GM18909 (cell line): ENCODE results near the gene TMEM161A.

Source experiments
- ATAC-seq: cut with Tn5 transposase; IDR thresholded peaks from one replicate; pipeline ENCODE4 v1.9.1; 2021; ENCODE audit warnings: mild to moderate bottlenecking; ENCODE audit not compliant: unreplicated experiment, poor library complexity

The TMEM161A gene

DNA sequence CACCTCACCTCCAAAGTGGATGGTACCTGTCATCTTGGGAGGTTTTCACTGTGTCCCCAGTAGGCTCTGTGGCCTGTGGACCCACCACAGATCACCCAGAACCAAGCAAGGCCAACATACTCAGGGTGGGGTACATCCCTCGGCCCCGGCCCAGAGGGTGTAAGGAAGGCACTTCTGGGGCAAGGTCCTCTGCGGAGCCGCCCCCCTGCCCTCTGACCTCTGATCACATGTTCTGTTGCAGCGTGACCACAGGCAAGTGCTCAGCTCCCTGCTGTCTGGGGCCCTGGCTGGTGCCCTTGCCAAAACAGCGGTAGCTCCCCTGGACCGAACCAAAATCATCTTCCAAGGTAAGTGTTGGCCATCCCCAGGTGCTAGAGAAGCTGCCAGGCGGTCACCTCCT, 36.7 kb downstream of the TMEM161A start:
- ATAC-seq: no peak

DNA sequence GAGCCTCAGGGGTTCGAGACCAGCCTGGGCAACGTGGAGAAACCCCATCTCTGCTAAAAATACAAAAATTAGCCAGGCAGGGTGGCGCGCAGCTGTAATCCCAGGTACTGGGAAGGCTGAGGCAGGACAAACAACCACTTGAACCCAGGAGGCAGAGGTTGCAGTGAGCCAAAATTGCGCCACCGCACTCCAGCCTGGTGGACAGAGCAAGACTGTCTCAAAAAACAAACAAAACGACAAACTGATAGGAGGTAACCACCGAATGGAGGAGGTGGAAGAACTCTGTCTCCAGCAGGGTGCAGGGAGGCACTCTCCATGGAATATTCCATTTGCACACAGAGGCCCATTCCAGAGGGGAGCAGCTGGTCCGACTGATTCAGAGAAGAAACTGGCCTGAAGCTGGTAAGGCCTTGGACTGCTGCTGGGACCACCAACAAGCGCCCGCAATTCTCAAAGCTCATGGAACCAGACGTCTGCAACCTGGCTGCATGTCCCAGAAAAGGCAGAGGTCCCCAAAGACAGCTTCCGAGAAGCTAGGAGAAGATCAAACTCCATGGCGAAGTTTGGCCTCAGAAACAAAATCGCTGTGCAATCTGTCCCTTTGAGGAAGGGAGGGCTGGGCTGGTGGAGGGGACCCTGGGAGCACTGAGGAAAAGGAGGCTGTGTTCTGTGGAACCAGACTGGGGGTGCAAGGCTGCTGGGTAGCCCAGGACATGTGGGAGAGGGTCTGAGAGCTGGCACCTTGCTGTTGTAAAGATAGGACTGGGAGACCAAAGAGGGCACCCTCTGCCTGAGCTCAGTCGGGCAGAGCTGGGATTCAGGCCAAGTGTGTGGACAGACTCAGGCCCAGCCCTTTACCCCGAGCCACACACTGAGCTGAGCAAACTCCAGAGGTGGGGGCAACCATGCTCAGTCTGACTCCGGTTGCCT, 39.3 kb downstream of the TMEM161A start:
- no peak for ATAC-seq

DNA sequence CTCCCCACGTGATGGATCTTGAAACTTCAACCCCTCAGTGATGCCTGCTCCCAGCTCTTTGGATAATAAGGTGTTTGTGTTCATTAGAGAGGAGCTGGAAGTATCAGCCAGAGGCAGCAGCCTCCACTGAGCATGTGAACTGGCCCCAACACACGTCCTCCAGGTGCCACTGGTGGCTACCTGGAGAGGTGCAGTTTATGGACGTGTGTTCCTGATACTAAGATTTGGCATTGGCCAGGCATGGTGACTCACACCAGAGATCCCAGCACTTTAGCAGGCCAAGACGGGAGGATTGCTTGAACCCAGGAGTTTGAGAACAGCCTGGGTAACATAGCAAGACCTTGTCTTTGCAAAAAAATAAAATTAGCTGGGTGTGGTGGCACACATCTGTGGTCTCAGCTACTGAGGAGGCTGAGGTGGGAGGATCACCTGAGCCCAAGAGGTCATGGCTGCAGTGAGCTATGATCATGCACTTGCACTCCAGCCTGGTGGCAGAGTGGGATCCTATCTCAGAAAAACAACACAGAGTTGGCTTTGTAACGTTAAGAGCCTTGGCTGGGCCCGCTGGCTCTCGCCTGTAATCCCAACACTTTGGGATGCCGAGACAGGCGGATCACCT, 40.1 kb downstream of the TMEM161A start:
- no peak for ATAC-seq

DNA sequence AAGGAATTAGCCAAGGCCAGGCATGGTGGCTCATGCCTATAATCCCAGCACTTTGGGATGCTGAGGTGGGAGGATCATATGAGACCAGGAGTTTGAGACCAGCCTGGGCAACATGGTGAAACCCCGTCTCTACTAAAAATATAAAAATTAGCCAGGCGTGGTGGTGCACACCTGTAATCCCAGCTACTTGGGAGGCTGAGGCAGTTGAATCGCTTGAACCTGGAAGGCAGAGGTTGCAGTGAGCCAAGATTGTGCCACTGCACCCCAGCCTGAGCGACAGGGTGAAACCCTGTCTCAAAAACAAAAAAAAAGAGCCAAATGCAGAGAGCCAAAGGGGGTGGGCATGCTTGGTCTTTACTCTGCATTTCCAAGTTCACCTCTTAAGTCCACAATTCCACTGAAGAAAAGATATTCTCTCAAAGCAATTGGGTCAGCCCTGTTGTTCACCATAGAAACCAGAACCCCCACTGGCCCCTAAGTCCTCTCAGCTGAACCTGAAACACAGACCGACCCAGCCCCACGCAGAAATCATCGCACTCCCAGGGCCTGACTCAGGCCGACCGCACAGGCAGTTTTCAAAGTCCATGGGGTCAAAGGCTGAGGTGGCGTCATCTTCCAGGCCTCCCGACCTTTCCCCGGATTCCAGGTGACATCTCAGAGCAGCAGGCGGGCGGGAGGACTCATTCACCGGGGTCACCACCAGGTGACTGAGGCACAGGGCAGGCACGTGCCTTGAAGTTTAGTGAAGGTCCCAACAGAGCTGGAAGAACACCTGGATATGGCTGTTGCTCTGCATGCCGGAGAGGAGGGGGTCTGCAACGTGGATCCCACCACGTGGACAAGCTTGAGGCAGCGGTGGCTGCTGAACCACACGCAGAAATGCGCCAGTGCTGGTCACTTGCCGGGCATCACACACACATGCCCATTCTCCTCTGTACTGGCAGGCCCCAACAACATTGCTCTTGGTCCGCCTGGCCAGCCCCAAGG, 41.3 kb downstream of the TMEM161A start:
- ATAC-seq: no peak

DNA sequence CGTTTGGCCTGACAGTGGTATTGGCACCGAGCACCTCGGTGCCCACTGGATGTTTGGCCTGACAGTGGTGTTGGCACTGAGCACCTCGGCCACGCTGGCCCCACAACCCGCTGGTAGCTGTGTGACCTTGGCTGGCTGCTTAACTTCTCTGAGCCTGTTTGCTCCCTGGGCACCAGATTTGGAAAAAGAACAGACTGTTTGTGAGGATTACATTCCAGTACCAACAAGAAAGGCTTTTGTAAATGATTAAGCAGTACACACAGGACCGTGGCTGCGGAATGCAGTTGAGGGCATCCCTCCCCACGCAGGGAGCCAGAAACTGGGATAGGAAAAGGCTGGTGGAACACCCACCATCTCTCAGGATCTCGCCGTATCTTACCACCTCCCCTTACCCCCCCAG, 42.6 kb downstream of the TMEM161A start:
- ATAC-seq: no peak

DNA sequence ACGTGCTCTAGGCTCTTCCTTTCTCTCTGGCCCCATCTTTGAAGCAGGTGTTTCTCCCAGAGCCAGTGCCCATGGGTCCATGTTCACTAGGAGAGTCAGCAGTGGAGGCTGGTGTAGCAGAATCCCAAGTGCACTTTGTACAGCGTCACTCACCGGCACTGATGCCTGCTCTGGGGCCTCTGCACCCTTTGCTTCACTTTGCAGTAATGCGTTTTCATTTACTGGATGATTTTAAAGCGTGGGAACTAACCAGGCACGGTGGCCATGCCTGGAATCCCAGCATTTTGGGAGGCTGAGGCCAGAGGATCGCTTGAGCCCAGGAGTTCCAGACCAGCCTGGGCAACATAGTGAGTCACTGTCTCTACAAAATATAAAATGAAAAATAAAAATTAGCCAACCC, 43.8 kb downstream of the TMEM161A start:
- ATAC-seq: no peak

DNA sequence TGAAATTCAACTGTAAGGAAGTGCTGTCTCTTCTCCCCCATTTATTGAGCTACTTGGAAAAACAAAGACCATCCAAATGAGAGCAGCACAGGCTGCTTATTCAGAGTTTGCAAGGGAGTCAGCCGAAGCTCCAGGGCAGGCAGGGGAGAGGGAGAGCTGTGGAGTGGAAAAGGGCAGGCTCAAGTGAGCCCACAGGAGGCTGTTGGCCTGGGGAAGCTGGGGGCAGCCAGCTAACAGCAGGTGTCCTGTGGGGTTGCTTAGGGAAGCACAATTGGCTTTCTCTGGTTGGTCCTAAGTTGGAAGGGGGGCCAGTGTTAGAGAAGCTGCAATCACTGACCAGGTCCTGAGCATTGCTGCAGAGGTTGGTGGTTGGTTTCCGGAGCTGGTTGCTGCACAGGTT, 50.6 kb downstream of the TMEM161A start:
- ATAC-seq: no peak

DNA sequence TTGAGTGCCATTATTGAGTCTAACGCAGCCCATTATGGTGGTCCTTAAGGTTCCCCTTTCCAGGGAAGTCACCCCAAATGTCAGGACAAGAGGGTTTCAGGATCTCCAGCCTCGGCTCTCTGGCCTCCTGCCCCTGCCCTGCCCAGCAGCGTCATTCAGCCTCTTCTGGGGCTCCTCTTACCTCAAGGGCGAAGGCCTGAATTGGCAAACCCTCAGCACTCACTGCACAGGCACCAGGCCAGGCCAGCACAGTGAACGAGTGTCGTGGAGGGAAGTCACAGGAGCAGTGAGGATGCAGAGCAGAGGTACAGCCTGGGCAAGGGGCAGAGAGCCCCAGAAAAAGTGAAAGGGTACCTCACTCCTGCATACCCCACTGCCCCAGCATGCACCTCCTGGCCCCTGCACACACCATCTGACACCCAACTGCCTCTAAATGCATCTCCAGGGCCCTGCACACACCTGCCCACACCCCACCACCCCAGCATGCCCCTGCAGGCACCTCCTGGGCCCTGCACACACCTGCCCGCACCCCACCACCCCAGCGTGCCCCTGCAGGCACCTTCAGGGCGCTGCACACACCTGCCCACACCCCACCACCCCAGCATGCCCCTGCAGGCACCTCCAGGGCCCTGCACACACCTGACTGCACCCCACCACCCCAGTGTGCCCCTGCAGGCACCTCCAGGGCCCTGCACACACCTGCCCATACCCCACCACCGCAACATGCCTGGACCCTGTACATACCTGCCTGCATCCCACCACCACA, 54.7 kb downstream of the TMEM161A start:
- ATAC-seq: no peak

DNA sequence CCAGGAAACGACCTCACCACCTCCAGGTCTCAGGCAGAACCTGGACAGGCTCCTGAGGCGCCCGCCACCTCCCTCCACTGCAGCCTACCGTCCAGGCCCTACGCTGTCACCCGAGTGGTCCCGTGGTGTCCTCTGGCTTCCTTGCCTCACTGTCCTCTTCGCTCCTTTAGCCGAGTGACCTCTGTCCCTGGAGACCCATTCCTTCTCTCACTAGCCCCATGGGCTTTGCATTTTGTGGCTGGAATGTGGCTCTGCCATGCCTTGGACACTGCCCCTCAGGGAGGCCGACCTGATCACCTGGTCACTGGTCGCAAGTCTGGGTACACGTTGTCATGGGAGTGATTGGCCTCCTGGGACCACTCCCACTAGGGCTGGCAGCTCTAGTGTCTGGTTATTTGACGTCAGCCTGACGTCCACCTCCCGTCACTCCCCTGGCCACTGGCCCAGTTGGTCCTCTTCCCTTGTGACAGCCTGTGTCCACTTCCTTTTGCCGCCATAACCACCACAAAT, 56.6 kb downstream of the TMEM161A start:
- ATAC-seq: no peak

DNA sequence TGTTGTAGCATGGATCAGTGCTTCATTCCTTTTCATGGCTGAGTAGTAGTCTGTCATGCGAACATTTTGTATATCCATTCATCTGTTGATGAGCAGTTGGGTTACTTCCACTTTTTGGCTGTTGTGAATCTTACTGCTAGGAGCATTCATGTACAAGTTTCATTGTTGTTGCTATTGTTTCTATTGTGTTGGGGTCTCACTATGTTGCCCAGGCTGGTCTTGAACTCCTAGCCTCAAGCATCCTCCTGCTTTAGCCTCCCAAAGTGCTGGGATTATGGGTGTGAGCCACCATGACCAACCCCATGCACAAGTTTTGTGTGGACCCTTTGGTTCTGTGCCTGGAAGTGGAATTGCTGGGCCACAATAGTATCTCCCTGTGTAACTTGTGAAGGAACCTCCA, 58.7 kb downstream of the TMEM161A start:
- ATAC-seq: no peak

DNA sequence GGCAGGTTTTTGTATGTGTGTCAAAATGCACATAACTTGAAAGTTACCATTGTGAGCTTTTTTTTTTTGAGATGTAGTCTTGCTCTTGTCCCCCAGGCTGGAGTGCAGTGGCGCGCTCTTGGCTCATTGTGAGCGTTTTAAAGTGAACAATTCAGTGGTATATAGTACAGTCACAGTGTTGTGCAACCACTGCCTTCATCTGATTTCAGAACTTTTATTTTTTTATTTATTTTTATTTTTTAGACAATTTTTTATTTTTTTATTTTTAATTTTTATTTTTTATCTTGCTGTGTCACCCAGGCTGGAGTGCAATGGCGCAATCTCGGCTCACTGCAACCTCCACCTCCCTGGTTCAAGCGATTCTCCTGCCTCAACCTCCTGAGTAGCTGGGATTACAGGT, 59.5 kb downstream of the TMEM161A start:
- no peak for ATAC-seq

DNA sequence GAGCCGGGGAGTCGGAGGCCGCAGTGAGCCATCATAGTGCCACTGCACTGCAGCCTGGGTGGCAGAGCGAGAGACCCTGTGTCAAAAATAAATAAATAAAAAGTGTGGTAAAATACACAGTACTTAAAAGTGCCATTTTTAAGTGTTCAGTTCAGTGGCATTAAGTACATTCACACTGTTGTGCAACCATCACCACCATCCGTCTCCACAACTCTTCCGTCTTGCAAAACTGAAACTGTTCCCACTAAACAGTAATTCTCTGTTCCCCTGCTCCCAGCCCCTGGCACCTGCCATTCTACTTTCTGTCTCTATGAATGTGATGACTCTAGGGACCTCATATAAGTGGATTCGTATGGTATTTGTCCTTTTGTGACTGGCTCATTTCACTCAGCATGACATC, 61.2 kb downstream of the TMEM161A start:
- no peak for ATAC-seq

DNA sequence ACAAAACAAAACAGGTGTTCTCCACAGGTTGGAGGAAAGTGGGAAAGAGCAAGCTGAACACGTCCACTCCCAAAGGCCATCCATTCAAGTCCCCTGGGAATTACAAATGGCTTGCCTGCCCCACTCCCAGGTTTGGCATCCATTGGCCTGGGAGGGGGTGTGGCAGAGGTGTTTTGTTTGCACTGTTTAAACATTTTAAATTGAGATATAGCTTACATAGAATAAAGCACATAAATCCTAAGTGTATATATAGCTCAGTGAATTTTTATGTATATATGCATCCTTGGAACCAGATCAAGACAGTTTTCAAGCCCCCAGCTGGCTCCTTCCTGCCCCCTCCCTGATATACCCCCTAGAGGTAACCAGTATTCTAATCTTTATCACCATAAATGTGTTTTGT, 61.8 kb downstream of the TMEM161A start:
- ATAC-seq: no peak

DNA sequence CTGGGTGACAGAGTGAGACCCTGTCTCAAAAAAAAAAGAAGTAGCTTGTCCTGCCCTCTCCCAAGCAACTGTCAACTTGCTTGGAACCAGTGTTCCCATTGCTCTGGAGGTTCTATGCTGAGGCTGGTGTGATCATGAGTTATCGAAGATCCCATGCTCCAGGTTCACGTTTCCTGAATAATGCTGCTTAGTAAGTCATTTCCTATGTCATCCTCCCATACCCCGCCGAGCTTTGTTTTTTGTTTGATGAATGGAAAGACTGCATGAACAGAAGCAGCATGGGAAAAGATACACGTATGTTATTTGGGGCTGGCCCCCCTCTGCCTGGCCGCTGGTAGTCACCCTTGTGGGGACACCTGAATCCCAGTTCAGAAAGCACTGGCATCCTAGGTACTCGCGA, 63.2 kb downstream of the TMEM161A start:
- ATAC-seq: no peak

DNA sequence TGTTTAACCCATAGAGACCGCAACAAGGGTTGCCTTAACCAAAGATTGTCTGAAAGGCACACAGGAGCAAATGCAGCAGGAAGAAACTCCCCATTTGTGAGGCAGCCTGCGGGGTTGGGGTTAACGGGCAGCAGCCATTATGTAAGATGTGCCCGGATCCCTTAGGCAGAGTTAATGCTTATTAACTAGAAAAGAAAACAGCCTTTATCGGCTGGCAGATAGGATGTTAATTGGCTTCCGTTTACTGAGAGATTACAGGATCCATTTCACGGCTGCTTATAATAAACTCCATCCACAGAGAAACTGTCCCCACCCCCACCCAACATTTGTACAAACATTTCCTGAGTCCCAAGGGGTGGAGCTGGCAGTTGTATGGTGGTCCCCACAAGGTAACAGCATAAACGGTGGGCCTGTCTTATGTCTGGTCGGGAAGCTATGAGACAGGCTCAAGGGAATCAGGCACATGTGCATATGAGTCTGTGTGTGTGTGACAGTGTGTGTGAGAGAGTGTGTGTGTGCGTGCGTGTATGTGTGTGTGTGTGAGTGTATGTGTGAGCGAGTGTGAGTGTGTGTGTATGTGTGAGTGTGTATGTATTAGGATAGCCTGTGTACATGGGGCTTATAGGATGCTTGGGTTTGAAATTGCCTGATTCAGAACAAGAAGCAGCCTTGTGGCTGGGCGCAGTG, 63.9 kb downstream of the TMEM161A start:
- no peak for ATAC-seq

DNA sequence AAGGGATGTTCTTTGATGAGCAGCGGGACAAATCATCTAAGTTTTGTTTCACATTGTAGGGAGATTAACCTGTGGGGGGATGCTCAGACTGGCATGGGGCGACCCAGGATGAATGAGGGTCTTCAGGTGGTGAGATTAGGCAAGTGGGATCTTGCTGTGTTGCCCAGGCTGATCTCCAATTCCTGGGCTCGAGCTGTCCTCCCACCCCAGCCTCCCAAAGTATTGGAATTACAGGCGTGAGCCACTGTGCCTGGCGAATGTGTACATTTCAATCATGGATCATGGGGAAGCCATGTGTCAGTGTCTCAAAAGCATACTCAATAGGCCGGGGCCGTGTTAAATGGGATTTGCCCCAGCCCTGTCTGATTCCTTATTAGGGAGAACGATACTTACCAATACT, 66.4 kb downstream of the TMEM161A start:
- ATAC-seq: no peak
